NK-92 (cell line): ENCODE results near the gene SAMM50.

Experiments used
- DNase-seq: peaks from one replicate; lab custom pipeline; 2025; ENCODE audit not compliant: unreplicated experiment; lab: John Stamatoyannopoulos, UW

Gene SAMM50

DNA sequence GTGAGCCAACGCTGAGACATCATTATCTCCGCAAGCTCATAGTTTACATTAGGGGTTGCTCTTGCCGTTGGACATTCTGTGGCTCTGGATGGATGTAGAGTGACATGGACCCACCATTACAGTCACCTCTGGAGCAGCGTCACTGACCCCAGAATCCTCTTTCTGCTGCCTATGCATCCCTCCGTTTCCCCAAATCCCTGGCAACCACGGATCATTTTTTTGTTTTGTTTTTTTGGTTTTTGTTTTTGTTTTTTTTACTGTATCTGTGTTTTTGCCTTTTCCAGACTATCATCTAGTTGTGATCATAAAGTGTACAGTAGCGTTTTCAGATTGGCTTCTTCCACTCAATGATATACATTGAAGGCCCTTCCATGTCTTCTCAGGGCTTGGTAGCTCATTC lies 72.8 kb downstream of the SAMM50 start:
- DNase-seq = no peak

GRCh38 chr22:44029069-44029468 lies 73.8 kb downstream of the SAMM50 start:
- DNase-seq = no peak

DNA sequence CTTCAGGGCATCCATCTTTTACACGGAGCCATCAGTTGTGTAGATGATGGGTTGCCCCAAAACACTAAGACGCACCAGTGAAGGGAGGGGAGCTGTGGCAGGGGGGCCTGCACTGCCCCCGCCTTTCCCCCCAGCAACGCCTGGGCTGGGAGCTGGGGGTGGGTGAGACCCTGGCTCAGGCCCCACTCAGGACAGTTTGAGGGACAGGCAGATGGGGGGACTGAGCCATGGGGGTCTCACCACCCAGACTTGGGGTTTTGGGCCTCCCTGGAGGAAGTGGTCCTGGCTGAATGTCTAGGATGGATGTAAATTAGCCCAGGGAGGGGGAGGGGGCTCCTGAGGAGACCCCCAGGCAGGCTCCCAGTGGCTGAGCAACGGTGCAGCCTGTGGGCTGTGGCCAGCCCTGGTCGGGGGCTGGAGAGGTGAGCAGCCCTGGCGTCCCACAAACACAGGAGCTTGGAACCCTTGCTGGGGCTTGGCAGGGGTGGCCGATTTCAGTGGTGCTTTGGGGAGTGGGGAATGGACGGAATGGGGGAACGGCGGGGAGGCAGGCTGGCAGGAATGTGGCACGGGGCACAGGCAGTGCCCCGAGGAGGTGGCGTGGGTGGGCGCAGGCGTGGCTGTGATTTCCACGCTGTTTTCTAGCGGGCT lies 74.9 kb downstream of the SAMM50 start:
- no peak for DNase-seq

DNA sequence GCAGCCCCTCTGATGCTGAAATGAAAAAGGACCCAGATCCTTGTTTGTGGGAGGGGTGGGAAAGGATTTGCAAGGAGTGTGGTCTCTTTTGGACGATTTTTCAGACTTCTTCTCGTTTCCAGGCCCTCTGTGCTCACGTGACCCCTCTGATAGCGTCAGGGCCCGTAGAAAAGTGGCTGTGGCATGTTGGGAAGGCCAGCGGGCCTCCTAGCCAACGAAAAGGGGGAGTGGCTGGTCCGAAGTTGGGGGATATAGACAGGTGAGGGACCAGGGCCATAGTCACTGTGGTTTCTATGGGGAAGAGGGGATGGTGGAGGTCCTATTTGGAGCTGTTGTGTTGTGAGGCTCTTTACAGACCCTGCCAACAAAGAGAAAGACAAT lies 75.5 kb downstream of the SAMM50 start:
- no peak for DNase-seq

GRCh38 chr22:44031158-44031952 lies 76.1 kb downstream of the SAMM50 start:
- no peak for DNase-seq

- no peak for DNase-seq
Observed at GRCh38 chr22:44032126-44032730, 77.0 kb downstream of the SAMM50 start.

DNA sequence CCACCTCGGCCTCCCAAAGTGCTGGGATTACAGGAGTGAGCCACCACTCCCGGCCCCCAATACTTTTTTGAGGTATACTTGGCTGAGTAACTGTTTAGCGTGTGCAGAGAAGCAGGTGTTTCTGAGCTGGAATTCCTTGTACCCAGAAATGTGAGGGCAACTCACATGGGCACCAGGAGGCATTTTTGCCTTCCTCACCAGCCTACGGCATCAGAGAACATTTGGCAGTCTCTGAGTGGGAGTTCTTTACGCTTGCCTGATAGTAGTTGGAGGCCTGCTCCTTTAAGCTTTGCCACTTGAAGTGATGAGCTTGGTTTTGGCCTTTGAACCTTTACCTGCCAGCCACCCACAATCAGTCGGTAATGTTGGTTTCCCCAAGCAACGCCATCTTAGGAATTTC lies 78.0 kb downstream of the SAMM50 start:
- no peak for DNase-seq

DNA sequence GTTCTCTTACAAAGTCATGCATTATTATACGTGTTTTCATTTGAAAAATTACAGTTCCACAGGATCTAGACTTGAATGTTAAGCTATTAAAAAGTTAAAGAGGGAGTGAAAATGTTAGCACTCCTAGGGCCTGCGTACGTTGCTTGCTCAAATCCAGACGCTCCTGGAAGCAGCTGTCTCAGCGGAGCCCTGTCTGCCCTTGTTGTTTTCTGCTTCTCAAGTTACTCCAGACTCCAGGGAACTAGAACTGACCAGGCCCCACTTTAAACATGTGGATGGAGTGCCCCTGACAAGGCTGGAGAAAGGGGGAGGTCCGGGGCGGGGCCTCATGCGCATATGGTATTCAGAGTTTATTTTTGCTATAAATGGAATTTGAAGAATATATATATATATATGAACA lies 78.5 kb downstream of the SAMM50 start:
- no peak for DNase-seq

GRCh38 chr22:44037519-44038375 lies 82.5 kb downstream of the SAMM50 start:
- no peak for DNase-seq

- no peak for DNase-seq
Observed at GRCh38 chr22:44039566-44040171, 84.4 kb downstream of the SAMM50 start.

GRCh38 chr22:44042249-44043218 lies 87.3 kb downstream of the SAMM50 start:
- no peak for DNase-seq

DNA sequence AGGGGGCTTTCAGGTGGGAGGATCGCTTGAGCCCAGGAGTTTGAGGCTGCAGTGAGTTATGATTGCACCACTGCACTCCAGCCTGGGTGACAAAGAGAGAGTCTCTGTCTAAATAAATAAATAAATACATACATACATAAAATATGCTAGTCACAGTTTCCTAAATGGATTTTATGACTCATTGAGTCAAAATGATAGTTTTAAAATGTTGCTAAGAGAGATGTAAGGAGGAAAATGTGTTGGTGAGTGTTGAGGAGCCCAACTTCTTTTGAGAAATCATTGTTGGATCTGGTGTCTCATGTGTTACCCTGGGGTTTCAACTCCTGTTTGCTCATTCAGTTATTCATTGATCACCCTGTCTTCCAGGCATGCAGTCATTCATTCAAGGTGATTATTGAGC lies 89.9 kb downstream of the SAMM50 start:
- DNase-seq = no peak
